Neural cell (in vitro differentiated cells): Measurements from ENCODE around the gene PRDX1. TPM values are rescaled to one million over a fixed set of nuclear protein-coding genes. Genes with fewer than 3 reads are reported as not detected.

ENCODE experiments used
- H2AFZ ChIP-seq: fragments of 200-600, 300-800 bp; sonication (generic), shearing (Covaris generic); 2 replicates; pipeline ENCODE4 v1.6.0; 2014; ENCODE audit warnings: low read depth, mild to moderate bottlenecking, antibody characterized with exemption, low read length, moderate library complexity
- H3F3A ChIP-seq: fragments of 200-600 bp; shearing (Covaris generic); 2 replicates; pipeline ENCODE4 v1.6.1; 2016; ENCODE audit warnings: mild to moderate bottlenecking, moderate library complexity, mixed read lengths, antibody characterized with exemption, low read length; ENCODE audit not compliant: insufficient read depth, poor library complexity, severe bottlenecking
- H3K27ac ChIP-seq: fragments of 200-600, 300-800 bp; sonication (generic), shearing (Covaris generic); 2 replicates; pipeline ENCODE4 v1.5.1; 2014; ENCODE audit warnings: mild to moderate bottlenecking, low read length, moderate library complexity
- H3K27me3 ChIP-seq: fragments of 300-800, 200-600 bp; sonication (generic), shearing (Covaris generic); 2 replicates; pipeline ENCODE4 v1.6.0; 2014; ENCODE audit warnings: mild to moderate bottlenecking, low read depth, low read length, moderate library complexity; ENCODE audit not compliant: insufficient read depth
- H3K36me3 ChIP-seq: fragments of 300-800, 200-600 bp; sonication (generic), shearing (Covaris generic); 2 replicates; pipeline ENCODE4 v1.5.1; 2014; ENCODE audit warnings: mild to moderate bottlenecking, antibody characterized with exemption, low read length, moderate library complexity; ENCODE audit not compliant: insufficient read depth
- H3K4me2 ChIP-seq: fragments of 300-800, 200-600 bp; sonication (generic), shearing (Covaris generic); 2 replicates; pipeline ENCODE4 v1.6.0; 2014; ENCODE audit warnings: mild to moderate bottlenecking, low read length
- H3K4me3 ChIP-seq: fragments of 300-800, 200-600 bp; sonication (generic), shearing (Covaris generic); 2 replicates; pipeline ENCODE4 v1.5.1; 2014; ENCODE audit warnings: mild to moderate bottlenecking, low read length, moderate library complexity
- H3K79me2 ChIP-seq: fragments of 200-600 bp; shearing (Covaris generic); replicated peaks from 2 replicates; pipeline ENCODE4 v1.6.0; 2014; ENCODE audit warnings: mild to moderate bottlenecking, low read length, moderate library complexity; ENCODE audit not compliant: insufficient read depth
- H3K9ac ChIP-seq: fragments of 300-800, 200-600 bp; sonication (generic), shearing (Covaris generic); 2 replicates; pipeline ENCODE4 v1.6.1; 2016; ENCODE audit warnings: mild to moderate bottlenecking, low read length, mixed read lengths
- H3K9me2 ChIP-seq: fragments of 200-600 bp; shearing (Covaris generic); 2 replicates; pipeline ENCODE4 v1.6.1; 2016; ENCODE audit warnings: mild to moderate bottlenecking, low read length, mixed read lengths; ENCODE audit not compliant: insufficient read depth
- H3K9me3 ChIP-seq: fragments of 200-600, 300-800 bp; sonication (generic), shearing (Covaris generic); 2 replicates; pipeline ENCODE4 v1.6.1; 2016; ENCODE audit warnings: mild to moderate bottlenecking, mixed run types, low read length, moderate library complexity, mixed read lengths
- H4K20me1 ChIP-seq: fragments of 200-600 bp; shearing (Covaris generic); 2 replicates; pipeline ENCODE4 v1.6.1; 2016; ENCODE audit warnings: mild to moderate bottlenecking, mixed run types; ENCODE audit not compliant: insufficient read depth
- EP300 ChIP-seq: fragments of 450-650 bp; conservative IDR thresholded peaks from 2 replicates; pipeline ENCODE4 v1.6.1; 2014; ENCODE audit warnings: antibody characterized with exemption, mild to moderate bottlenecking, moderate library complexity; ENCODE audit not compliant: poor library complexity, severe bottlenecking
- EZH2 ChIP-seq: fragments of 200-600, 300-800 bp; shearing (Covaris generic), sonication (generic); IDR thresholded peaks from 2 replicates; pipeline ENCODE4 v1.6.1; 2014; ENCODE audit warnings: antibody characterized with exemption, low read length, borderline replicate concordance, mild to moderate bottlenecking; ENCODE audit not compliant: insufficient read depth, poor library complexity, severe bottlenecking
- MXI1 ChIP-seq: fragments of 450-650 bp; conservative IDR thresholded peaks from 2 replicates; pipeline ENCODE4 v1.6.1; 2014; ENCODE audit warnings: antibody characterized with exemption, mild to moderate bottlenecking; ENCODE audit not compliant: poor library complexity, severe bottlenecking
- POLR2AphosphoS5 ChIP-seq: IDR thresholded peaks from 2 replicates; pipeline ENCODE4 v1.6.1; 2012
- RAD21 ChIP-seq: fragments of 450-650 bp; conservative IDR thresholded peaks from 2 replicates; pipeline ENCODE4 v1.6.1; 2014; ENCODE audit warnings: antibody characterized with exemption, mild to moderate bottlenecking, moderate library complexity
- SMC3 ChIP-seq: fragments of 450-650 bp; conservative IDR thresholded peaks from 2 replicates; pipeline ENCODE4 v1.6.1; 2014; ENCODE audit warnings: antibody characterized with exemption, mild to moderate bottlenecking, moderate library complexity; ENCODE audit not compliant: poor library complexity
- TAF1 ChIP-seq: IDR thresholded peaks from 2 replicates; pipeline ENCODE4 v1.6.1; 2012; ENCODE audit warnings: low read depth
- polyA plus RNA-seq: library from polyadenylated mRNA; depleted of rRNA; stranded (reverse); fragments of >200 nt; gene quantifications from 2 replicates; pipeline ENCODE4 v1.2.3, GENCODE V29; 2014
- TF ChIP-seq, protein P1 (sequence below): IDR thresholded peaks from 2 replicates; pipeline ENCODE4 v1.6.1; 2012; ENCODE audit warnings: borderline replicate concordance
- TF ChIP-seq, protein P2 (sequence below): fragments of 450-650 bp; IDR thresholded peaks from 2 replicates; pipeline ENCODE4 v1.5.1; 2014; ENCODE audit warnings: antibody characterized with exemption, mild to moderate bottlenecking, moderate library complexity; ENCODE audit not compliant: poor library complexity, severe bottlenecking

PRDX1 gene
- polyA plus RNA-seq, 1 donor from 2014 or later, result 304 TPM

DNA sequence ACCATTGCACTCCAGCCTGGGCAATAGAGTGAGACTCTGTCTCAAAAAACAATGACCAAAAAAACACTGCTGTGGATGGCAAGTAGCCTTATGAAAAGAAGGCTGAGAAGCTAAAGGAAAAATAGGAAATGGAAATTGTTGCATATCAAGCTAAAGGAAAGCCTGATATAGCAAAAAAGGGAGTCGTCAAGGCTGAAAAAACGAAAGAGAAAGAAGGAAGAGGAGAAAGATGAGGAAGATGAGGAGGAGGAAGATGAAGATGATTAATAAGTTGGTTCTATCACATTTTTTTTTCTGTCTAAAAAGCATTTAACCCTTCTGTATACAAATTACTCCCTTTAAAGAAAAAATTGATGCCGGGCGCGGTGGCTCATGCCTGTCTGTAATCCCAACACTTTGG lies 10.2 kb upstream of the PRDX1 start:
- H4K20me1 ChIP-seq, result no peaks in the 10 kb centered on the region
- no peaks in the 10 kb centered on the region for H3K79me2 ChIP-seq
- TF ChIP-seq, protein P1, sequence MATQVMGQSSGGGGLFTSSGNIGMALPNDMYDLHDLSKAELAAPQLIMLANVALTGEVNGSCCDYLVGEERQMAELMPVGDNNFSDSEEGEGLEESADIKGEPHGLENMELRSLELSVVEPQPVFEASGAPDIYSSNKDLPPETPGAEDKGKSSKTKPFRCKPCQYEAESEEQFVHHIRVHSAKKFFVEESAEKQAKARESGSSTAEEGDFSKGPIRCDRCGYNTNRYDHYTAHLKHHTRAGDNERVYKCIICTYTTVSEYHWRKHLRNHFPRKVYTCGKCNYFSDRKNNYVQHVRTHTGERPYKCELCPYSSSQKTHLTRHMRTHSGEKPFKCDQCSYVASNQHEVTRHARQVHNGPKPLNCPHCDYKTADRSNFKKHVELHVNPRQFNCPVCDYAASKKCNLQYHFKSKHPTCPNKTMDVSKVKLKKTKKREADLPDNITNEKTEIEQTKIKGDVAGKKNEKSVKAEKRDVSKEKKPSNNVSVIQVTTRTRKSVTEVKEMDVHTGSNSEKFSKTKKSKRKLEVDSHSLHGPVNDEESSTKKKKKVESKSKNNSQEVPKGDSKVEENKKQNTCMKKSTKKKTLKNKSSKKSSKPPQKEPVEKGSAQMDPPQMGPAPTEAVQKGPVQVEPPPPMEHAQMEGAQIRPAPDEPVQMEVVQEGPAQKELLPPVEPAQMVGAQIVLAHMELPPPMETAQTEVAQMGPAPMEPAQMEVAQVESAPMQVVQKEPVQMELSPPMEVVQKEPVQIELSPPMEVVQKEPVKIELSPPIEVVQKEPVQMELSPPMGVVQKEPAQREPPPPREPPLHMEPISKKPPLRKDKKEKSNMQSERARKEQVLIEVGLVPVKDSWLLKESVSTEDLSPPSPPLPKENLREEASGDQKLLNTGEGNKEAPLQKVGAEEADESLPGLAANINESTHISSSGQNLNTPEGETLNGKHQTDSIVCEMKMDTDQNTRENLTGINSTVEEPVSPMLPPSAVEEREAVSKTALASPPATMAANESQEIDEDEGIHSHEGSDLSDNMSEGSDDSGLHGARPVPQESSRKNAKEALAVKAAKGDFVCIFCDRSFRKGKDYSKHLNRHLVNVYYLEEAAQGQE, result no peak
- no peak for TF ChIP-seq POLR2AphosphoS5
- TF ChIP-seq RAD21, result no peak
- no peak for TF ChIP-seq SMC3
- TF ChIP-seq EZH2, result no peak
- no peak overlapping the region for H3K9ac ChIP-seq
- H3K4me2 ChIP-seq, result no peak overlapping the region
- no peak overlapping the region for H3K4me3 ChIP-seq
- no peaks in the 10 kb centered on the region for H3K9me2 ChIP-seq
- H3K27me3 ChIP-seq, result no peaks in the 10 kb centered on the region
- no peaks in the 10 kb centered on the region for H3K9me3 ChIP-seq
- no peaks in the 10 kb centered on the region for H3K36me3 ChIP-seq
- no peaks in the 10 kb centered on the region for H3F3A ChIP-seq
- no peak overlapping the region for H3K27ac ChIP-seq
- no peak overlapping the region for H2AFZ ChIP-seq

- no peak overlapping the region for H2AFZ ChIP-seq
- no peaks in the 10 kb centered on the region for H3F3A ChIP-seq
- H3K36me3 ChIP-seq, result no peaks in the 10 kb centered on the region
- H3K27me3 ChIP-seq, result no peaks in the 10 kb centered on the region
- no peak overlapping the region for H3K4me2 ChIP-seq
- no peak overlapping the region for H3K4me3 ChIP-seq
- H3K27ac ChIP-seq, result no peak overlapping the region
- H4K20me1 ChIP-seq, result no peaks in the 10 kb centered on the region
- H3K79me2 ChIP-seq, result no peaks in the 10 kb centered on the region
- no peaks in the 10 kb centered on the region for H3K9me2 ChIP-seq
- H3K9me3 ChIP-seq, result no peaks in the 10 kb centered on the region
- H3K9ac ChIP-seq, result no peak overlapping the region
- TF ChIP-seq RAD21 (no peak), TAF1 (no peak), EP300 (no peak), SMC3 (no peak), POLR2AphosphoS5 (no peak), MXI1 (no peak)
- TF ChIP-seq, protein P1, result no peak
- TF ChIP-seq, protein P2, sequence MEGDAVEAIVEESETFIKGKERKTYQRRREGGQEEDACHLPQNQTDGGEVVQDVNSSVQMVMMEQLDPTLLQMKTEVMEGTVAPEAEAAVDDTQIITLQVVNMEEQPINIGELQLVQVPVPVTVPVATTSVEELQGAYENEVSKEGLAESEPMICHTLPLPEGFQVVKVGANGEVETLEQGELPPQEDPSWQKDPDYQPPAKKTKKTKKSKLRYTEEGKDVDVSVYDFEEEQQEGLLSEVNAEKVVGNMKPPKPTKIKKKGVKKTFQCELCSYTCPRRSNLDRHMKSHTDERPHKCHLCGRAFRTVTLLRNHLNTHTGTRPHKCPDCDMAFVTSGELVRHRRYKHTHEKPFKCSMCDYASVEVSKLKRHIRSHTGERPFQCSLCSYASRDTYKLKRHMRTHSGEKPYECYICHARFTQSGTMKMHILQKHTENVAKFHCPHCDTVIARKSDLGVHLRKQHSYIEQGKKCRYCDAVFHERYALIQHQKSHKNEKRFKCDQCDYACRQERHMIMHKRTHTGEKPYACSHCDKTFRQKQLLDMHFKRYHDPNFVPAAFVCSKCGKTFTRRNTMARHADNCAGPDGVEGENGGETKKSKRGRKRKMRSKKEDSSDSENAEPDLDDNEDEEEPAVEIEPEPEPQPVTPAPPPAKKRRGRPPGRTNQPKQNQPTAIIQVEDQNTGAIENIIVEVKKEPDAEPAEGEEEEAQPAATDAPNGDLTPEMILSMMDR, result no peak
Measured at GRCh38 chr1:45530632-45531135, 9.0 kb upstream of the PRDX1 start.
